ENCODE results near the gene TCERG1L. TPM values are rescaled to one million over a fixed set of nuclear protein-coding genes. Genes with fewer than 3 reads are reported as not detected.

TCERG1L gene
- total RNA-seq, 1 experiment from 2014 or later, result 0.27 TPM

GRCh38 chr10:131174651-131175540, 136.6 kb downstream of the TCERG1L start:
- no peak for DNase-seq (ENCODE audit: extremely low read depth, low read depth)

- no peak for DNase-seq (ENCODE audit: extremely low read depth, low read depth)
Observed at GRCh38 chr10:131174211-131174565, 137.3 kb downstream of the TCERG1L start.

GRCh38 chr10:131173484-131174210, 137.9 kb downstream of the TCERG1L start:
- no peak for DNase-seq (ENCODE audit: extremely low read depth, low read depth)

DNA sequence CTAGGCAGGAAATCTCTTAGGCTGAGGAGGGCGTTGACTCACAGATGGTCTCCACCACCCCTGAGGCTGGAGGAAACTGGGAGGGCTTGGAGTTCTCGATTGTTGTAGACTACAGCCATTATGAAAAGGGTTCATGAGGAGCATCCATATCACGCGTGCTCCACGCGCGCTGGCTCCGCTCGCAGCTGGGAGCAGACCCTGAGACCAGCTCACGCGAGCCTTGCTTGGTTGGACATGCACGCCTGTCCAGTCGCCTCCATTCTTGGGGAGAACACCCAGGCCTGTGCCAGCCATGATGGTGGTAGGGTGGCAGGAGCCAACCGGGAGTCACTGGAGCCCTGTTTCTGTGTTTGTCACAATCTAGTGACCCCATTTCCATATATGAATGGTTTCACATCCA, 139.1 kb downstream of the TCERG1L start:
- DNase-seq (ENCODE audit: extremely low read depth, low read depth), result no peak

- no peak for DNase-seq (ENCODE audit: extremely low read depth, low read depth)
Observed at GRCh38 chr10:131169146-131169545, 142.4 kb downstream of the TCERG1L start.

GRCh38 chr10:131168238-131168875, 143.2 kb downstream of the TCERG1L start:
- no peak for DNase-seq (ENCODE audit: extremely low read depth, low read depth)

DNA sequence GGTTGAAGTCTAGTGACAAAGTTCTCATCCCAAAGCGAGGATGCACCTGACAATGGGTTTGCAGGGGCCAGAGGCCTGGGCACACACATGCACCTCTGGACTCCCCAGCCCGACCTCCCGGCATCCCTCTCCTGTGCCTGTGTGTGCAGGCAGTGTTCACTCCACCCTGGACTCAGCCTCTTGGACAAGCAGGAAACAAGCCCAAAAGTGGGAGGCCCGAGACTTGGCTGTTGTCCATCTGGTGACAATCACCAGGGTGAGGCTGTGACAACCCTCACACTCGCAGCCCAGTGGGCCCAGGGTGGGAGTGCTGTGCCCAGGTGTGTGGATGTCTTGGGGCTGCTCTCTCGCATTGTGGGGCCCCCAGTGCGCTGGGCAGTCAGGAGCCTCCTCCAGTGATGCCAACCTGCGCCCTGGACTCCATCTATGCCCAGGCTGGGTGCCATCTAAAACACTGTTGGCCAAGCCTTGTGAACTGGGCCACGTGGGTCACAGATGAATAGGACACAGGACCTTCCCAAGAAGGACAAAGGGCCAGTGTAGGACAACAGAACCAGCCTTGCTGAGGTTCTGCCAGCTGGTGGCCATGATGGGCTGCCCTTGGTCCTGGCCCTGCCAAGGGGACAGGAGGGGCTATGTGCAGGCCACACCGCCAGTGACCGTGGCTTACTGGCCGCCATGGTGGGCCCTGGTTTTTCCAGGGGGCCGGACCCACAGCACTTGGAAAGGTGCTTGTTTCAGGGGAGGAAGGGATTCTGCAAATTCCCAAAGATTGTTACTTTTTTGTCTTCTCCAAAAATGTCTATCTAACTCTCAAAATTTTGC, 144.3 kb downstream of the TCERG1L start:
- no peak for DNase-seq (ENCODE audit: extremely low read depth, low read depth)

- no peak for DNase-seq (ENCODE audit: extremely low read depth, low read depth)
Observed at GRCh38 chr10:131166486-131166885, 145.0 kb downstream of the TCERG1L start.

DNA sequence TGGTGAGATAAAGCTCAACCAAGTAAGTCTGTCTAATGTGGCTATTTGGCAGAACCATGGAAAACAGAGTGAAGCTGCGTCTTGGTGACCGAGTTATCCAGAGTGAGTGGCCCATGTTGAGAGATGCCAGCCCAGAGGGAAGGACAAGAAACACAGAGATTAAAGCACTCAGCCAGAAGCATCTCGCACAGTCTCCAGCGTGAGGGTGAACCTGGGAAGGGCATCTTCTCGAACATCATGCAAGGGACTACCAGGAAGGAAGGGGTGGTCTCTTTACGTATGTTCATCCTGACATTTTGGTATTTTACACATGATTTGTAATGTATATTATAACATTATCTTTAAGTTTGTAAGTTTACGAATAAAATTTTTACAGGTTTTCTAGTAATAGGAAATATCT, 146.4 kb downstream of the TCERG1L start:
- no peak for DNase-seq (ENCODE audit: extremely low read depth, low read depth)

DNA sequence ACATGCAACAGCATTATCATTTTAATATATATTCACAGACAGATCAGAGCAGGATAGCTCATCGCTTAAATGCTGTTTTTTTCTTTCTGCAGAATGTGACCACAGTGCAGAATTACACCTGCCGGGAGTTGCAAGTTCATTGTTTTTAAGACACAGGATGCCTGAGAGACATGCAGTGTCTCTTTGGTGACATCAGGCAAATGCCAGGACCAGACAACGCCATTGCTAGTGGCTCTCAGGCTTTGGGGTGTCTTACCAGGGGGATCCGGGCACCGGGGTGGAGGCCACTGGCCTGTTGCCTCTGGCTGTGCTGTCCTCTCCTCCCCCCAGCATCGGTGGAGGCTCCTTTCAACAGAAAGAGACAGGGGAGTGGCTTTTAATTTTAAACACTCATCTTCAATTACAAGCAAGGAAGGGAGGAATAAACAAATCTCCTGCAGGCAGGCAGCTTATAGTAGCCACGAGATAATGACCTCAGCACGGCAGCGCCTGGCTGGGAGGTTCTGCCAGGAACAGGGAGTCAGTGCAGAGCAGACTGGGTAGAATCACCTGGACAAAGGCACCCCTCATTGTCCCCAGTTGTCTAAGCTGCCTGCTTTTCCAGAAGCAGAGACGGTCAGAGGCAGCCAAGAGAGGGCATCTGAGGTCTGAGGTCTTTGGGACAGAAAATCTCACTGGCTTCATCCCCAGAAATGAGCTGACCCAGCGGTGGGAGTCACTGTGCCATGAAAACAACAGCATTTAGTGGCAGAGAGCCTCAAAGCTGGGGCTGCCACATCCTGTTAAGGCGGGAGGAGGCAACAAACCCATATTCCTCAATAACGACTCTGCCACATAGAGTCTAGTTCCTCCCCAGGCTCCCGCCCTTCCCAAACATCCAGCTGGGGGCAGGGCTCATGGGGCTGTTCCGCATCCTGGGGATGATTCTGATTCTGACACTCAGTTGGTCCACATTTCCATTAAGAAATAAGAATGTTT, 148.4 kb downstream of the TCERG1L start:
- DNase-seq (ENCODE audit: extremely low read depth, low read depth), result no peak

DNA sequence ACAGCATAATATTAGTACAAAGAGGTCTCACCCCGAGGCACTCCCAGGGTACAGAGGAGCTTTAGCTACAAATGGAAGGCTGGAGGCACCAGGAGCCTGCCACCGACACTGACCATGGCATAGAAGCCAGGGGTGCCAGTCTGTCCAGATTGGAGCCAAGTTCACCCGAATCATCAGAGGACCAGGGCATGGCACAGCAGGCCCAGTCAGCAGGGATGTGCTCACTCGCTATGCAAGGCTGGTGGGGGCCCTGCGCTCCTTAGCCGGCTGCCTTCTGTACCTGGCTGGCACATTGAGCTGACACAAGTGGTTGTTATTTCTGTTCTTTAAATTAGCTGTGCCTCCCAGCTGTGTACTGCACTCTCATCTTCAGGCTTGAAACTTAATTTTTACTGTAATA, 149.3 kb downstream of the TCERG1L start:
- no peak for DNase-seq (ENCODE audit: extremely low read depth, low read depth)

DNA sequence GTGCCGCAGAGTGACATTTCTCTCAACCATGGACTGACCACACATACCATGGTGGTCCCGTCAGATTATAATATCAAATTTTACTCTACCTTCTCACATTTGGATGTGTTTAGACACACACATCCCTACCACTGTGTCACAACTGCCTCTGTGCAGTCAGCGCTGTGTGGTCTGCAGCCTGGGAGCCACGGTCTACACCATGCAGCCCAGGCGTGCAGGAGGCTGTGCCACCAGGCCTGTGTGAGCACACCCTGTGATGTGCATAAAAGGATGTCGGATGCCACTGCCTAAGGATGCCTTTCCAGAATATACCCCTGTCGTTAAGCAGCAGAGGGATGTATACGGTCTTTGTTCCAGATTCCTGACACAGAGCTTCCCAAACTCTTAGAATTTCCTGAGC, 150.4 kb downstream of the TCERG1L start:
- no peak for DNase-seq (ENCODE audit: extremely low read depth, low read depth)

DNA sequence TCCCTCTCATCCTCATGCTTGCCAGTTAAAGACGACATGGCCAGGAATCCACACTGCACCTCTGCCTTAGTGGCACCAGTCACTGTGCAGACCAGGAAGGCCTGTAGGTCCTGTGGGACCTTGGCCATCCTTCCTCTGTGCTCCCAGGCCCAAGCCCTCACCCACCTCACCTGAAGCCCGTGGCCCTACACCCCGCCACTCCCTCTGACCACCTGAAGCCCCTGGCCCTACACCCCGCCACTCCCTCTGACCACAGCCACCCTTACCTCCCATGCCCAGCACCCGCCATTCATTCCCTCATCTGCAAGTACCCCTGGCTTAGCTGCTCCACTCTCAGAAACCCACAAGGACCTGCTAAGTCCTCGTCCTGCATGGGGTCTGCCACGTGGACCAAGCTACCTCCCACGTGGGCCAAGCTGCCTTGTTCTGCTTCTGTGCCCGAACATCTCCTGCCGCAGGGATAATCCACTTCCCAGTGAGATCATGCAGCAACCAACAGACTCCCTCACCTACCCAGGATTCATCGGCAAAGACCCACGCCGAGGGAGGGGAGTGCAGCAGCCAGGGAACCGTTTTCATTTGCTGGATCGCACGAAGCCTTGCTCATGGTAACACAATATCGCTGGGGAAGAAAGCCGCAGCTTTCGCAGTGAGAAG, 151.2 kb downstream of the TCERG1L start:
- DNase-seq (ENCODE audit: extremely low read depth, low read depth), result no peak

DNA sequence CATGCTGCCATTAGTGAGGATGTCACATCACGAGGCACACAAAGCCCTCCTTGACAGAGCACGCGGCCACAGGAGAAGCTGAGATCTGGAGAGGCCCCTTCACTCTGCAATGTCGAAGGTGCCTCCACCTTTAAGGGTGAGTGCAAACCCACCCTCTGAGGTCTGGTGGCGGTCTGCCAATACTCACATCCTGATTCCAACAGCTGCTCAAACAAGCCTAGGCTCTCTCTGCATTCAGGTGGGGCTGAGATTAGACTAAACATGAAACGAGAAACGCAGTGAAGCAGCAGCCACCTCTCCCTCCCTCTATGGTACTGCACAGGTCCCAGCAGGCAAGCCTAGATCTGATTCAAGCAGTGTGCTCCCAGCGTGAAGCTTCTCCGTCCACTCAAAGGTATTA, 151.8 kb downstream of the TCERG1L start:
- no peak for DNase-seq (ENCODE audit: extremely low read depth, low read depth)

DNA sequence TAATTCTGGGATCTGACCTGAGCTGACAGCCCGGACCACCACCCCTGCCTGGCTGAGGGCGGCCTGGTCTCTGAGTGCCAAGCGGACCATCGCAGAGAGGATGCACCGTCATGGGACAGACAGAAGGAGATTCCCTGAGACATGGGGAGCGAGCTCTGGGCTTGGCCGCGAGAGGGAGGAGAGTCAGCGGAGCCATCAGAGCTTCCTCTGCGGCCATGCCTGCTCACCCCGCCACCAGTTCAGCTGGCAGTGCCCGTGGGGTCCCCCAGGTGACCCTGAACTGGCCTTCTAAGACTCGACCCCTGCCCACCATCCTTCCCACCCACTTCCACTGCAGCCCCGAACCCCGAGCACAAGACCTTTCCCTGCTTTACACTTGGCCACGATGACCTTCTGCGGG, 152.8 kb downstream of the TCERG1L start:
- DNase-seq (ENCODE audit: extremely low read depth, low read depth), result no peak

DNA sequence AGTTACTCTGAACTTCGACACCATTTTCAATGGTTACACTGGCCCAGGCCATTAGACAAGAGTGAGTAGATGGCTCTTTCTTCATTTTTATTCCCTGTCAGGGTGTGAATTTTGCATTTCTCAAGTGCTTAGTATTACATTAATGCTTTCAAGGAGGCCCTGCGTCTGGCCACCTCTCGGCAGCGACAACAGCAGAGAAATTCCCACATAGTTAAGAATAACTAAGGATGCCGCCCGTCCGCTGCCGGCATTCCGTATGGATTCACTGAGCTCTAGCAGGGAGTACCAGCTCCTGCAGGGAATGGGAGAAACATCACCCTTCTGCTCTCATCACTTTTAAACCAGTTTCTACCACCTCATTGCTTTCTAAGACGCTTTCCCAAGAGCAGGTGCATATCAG, 153.6 kb downstream of the TCERG1L start:
- no peak for DNase-seq (ENCODE audit: extremely low read depth, low read depth)

DNA sequence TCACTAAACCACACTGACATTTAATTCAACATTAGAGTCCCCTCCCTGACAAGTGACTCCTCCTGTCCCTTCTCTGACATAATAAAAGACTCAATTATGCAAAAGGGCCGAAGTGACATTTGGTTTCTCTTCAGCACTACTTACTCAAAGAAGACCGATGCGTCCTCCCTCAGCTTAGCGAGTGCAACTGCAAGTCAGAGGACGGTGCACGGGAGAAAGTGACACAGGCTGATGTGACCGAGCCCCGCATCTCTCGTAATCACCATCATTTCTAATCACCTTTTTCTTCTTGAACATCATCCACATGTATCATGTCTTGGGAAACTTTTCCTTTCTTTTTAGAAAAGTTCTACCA, 155.7 kb downstream of the TCERG1L start:
- no peak for DNase-seq (ENCODE audit: extremely low read depth, low read depth)

DNA sequence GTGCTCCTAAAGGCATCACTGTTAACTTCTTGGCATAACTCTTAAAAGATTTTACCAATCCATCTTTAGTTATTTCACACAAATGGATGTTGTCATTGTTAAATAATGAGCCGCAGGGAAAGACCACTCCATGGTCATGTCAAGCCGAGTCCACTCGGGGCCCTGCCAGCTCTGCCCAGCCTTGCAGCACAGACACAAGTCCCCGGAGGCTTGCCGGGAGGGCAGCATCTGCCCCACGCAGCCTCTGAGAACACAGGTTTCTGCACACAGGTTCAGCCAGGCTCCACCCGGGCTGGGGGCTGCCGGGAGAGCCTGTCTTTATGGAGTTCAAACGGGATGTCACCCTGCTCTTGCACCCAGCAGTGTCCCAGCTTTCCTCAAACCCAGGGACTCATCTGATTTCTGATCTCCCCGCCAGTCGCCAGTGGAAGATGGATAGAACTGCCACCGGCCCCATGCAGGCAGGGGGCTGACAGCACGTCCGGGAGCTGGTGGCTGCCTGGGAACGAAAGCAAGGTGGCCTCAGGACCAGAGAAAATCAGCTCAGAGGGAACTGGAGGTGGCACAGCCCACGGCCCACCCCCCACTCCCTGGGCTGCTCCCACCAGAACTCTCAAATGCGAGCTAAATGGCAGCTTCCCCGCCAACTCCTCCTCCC, 156.2 kb downstream of the TCERG1L start:
- DNase-seq (ENCODE audit: extremely low read depth, low read depth), result no peak
